ENCODE data around the gene ARF3.
"Not testable (repeated sequence)": the region's sequence is repeated elsewhere in the genome, so short reads cannot be mapped to it uniquely, and the experiment has no call there.

The ARF3 gene

GRCh38 chr12:48929551-48929950, 27.7 kb downstream of the ARF3 start:
- DNase-seq (ENCODE audit: low spot score) = no peak

DNA sequence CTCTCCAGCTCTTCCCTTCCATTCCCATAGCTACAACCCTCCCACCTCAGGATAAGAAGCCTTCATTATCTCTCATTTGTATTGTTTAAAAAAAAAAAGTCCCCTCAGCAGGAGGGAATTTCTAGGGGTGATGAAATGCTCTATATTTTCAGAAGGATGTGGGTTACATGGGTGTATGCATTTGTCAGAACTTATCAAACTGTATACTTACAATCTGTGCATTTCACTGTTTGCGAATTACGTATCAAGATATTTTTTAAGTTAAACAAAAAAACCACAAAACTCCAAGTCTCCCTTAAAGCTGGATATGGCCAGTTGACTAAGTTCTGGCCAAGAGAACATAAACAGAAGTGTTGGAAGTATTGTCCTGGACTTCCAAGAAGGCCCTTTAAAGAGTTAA, 30.0 kb downstream of the ARF3 start:
- no peak for DNase-seq (ENCODE audit: low spot score)

GRCh38 chr12:48925304-48926011, 31.8 kb downstream of the ARF3 start, which contains the start of gene FKBP11:
Gene FKBP11, minus strand, starts transcription at chr12:48925492. Its CDS starts 64 bp downstream, at chr12:48925428.
- DNase-seq (ENCODE audit: low spot score) = peak; percentile 73

- peak; percentile 76 for DNase-seq (ENCODE audit: low spot score)
These were observed 32.5 kb downstream of the ARF3 start for GRCh38 chr12:48924617-48925303.

DNA sequence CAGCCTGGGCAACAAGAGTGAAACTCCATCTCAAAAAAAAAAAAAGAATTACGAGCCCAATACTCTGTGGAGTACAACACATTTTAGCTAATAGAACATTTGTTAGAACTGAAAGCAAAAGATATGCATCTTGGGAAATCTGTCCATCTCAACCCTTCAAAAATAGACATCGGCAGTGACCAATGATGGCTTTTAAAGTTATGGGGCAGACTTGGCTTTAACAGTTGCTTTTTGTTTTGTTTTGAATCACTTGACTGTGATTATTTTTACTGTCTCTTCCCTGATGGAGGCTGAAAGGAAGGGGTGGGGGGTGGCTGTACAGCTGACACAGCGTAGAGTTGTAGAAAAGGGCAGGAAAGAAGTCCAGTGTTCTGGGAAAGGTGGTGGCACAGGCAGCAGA, 34.2 kb downstream of the ARF3 start:
- no peak for DNase-seq (ENCODE audit: low spot score)

GRCh38 chr12:48917857-48918537, 39.3 kb downstream of the ARF3 start:
- peak; percentile 59 for DNase-seq (ENCODE audit: low spot score)

DNA sequence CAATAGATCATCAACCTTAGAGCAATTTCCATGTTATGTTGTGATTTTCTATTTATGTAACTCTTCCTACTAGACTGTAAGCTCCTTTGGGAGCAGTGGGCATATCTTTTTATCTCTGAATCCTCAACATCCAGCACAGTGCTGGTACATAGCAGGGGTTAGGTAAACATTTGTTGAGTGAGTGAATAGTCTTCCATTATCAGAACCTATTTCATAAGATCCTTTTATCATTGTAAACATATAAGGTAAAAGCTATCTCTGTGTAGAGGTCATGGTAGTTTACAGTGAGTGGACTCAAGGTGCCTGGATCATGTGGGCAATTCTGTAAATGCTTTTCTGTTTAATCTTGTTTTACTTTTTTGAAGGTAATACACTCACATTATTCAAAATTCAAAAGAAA, 47.1 kb downstream of the ARF3 start:
- no peak for DNase-seq (ENCODE audit: low spot score)

DNA sequence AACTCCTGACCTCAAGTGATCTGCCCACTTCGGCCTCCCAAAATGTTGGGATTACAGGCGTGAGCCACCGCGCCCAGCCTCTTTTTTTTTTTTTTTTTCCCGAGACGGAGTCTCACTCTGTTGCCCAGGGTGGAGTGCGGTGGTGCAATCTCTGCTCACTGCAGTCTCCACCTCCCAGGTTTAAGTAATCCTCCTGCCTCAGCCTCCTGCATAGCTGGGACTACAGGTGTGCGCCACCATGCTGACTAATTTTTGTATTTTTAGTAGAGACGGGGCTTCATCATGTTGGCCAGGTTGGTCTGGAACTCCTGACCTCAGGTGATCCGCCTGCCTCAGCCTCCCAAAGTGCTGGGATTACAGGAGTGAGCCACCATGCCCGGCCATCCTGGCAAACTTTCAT, 47.6 kb downstream of the ARF3 start:
- DNase-seq (ENCODE audit: low spot score) = not testable (repeated sequence)

DNA sequence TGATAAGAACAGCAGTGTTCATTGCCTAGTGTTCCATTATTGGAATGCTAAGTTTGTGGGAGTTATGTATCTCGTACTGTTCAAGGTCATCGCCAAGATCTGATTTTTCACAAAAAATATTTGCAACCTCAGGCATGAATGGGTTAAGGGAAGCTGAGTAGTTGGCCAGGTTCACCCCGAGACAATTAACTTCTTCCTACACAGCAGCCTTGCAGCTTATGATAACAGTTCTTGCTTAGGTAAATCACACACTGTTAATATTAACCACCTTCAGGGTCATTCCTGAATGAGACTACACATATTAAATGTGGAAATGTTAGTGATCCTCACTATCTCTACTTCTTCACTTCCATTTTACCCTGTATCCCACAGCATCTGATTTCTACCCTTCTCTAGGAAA, 50.0 kb downstream of the ARF3 start:
- DNase-seq (ENCODE audit: low spot score) = no peak

- DNase-seq (ENCODE audit: low spot score) = peak; percentile 89
These were observed 53.3 kb downstream of the ARF3 start for GRCh38 chr12:48903982-48904411.

GRCh38 chr12:48903363-48903981, 53.8 kb downstream of the ARF3 start:
- no peak for DNase-seq (ENCODE audit: low spot score)

DNA sequence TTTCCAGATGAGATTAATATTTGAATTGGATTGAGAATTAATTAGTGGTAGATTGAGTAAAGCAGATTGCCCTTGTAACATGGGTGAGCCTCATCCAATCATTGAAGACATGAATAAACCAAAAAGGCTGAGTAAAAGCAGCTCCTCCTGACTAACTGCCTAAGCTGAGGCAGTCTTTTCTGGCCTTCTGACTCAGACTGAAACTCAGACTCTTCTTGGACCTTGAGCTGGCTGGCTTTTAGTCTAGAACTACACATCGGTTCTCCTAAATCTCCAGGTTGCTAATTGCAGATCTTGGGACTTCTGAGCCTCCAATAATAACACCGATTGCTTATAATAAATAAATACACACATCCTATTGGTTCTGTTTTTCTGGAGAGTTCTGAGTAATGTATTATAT, 56.0 kb downstream of the ARF3 start:
- no peak for DNase-seq (ENCODE audit: low spot score)

DNA sequence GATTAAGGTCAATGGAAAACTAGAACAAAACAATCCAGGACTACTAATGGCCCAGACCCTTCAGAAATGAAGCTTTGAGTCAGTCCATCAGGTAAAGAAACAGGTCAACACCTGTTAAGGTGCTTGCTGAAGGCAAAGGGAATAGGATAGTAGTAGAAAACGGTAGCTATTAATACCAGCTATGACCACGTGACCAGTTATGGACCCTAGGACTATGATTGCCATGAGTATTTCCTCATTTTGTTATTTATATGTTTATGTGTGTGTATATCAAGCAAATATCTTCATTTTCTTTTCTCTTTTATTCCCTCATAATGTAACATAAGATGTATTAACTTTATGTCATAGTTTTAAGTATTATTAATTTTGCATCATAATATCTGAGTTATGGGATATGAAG, 57.6 kb downstream of the ARF3 start:
- no peak for DNase-seq (ENCODE audit: low spot score)

GRCh38 chr12:48894271-48894670, 63.0 kb downstream of the ARF3 start:
- no peak for DNase-seq (ENCODE audit: low spot score)

DNA sequence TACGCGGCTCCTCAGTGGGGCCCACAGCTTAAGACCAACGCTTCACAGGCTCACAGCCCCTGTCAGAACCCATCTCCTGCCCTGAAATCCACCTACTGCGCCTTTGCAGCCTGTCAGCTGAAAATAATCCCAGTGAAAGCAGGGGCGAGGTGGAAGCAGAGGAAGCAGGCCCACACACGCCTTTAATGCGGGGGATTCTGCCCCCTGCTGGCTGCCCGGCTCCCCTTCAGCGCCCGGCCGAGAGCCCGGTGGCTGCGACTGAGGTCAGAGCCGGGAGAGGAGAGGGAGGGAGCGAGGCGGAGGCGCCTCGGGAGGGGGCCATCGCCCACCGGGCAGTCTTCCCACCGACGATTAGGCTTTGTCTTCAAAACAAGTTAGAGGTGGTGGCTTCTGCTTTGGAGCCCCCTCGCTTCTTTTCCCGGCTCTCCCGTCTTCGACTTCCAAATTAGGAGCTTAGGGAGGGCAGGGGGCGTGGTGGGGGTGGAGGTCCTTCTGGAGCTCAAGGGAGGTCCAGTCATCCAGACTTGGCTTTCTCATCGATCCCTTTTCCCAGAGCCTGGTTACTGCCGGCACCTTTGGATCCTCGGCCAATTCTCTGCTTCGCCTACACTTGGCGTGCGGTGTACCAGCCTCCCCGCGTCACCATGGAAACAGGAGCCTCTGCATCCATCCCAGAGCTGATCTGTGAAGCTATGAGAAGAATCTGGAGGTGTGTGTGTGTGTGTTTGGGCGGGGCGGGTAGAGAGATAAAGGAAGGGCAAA, 66.4 kb downstream of the ARF3 start:
- peak; percentile 73 for DNase-seq (ENCODE audit: low spot score)

- no peak for DNase-seq (ENCODE audit: low spot score)
These were observed 67.6 kb downstream of the ARF3 start for GRCh38 chr12:48889679-48890078.

All from CD4-positive, alpha-beta T cell treated with Interleukin-15 for 4 hours (primary cell).